Naive thymus-derived CD4-positive, alpha-beta T cell (primary cell): Measurements from ENCODE around the gene NMNAT2. TPM values are rescaled to one million over a fixed set of nuclear protein-coding genes. Genes with fewer than 3 reads are reported as not detected.

Experiments used
- ATAC-seq: fragments of 150-1000 bp; cut with Tn5 transposase; 2 replicates; pipeline ENCODE4 v1.10.0; 2021; ENCODE audit warnings: mild to moderate bottlenecking, moderate library complexity
- CTCF ChIA-PET: fragments of 350-600 bp; sonication (Branson Sonifier 250); formaldehyde crosslinking; loops from one replicate; lab custom pipeline; 2021; ENCODE audit warnings: antibody characterized with exemption; lab: Charles Lee
- POLR2A ChIA-PET: fragments of 350-600 bp; sonication (Branson Sonifier 250); formaldehyde crosslinking; loops from one replicate; lab custom pipeline; 2021; ENCODE audit warnings: antibody characterized with exemption, inconsistent platforms; lab: Charles Lee
- DNase-seq, 9 donors: peaks; one replicate each; pipeline versions ENCODE4 v3.0.0 to v3.0.0-alpha.2; 2020 to 2022; ENCODE audit warnings: mixed read lengths in 1 of 9
- H3K27ac ChIP-seq: one replicate; pipeline ENCODE4 v1.7.0; 2013; ENCODE audit warnings: mild to moderate bottlenecking, low read depth, low read length, moderate library complexity
- H3K27me3 ChIP-seq, 2 donors: one replicate each; pipeline ENCODE4 v1.7.0; 2013; ENCODE audit warnings: low read length in 2 of 2, mild to moderate bottlenecking in 2 of 2, moderate library complexity in 2 of 2; ENCODE audit not compliant: control insufficient read depth in 2 of 2, insufficient read depth in 2 of 2
- H3K36me3 ChIP-seq, 3 experiments: 1 replicate in 2 of 3; 2 replicates in 1 of 3; pipeline ENCODE4 v1.7.0; 2013; ENCODE audit warnings: low read length in 3 of 3, mild to moderate bottlenecking in 3 of 3, moderate library complexity in 1 of 3; ENCODE audit not compliant: insufficient read depth in 3 of 3, control insufficient read depth in 2 of 3
- H3K4me1 ChIP-seq, 2 donors: one replicate each; pipeline ENCODE4 v1.7.0; 2013; ENCODE audit warnings: low read length in 2 of 2, mild to moderate bottlenecking in 2 of 2, moderate library complexity in 1 of 2; ENCODE audit not compliant: control insufficient read depth in 2 of 2, insufficient read depth in 2 of 2
- H3K4me3 ChIP-seq: 2 replicates; pipeline ENCODE4 v1.7.0; 2013; ENCODE audit warnings: mild to moderate bottlenecking, low read length
- H3K9me3 ChIP-seq, 3 experiments: 1 replicate in 2 of 3; 2 replicates in 1 of 3; pipeline ENCODE4 v1.7.0; 2013; ENCODE audit warnings: low read length in 3 of 3; ENCODE audit not compliant: control insufficient read depth in 2 of 3
- H3K27ac Mint-ChIP-seq, 9 donors: one replicate each; pipeline ENCODE4 v1.8.0; 2020 to 2022; ENCODE audit warnings: mixed read lengths in 9 of 9, mild to moderate bottlenecking in 8 of 9, moderate library complexity in 5 of 9, inconsistent platforms in 2 of 9
- H3K27me3 Mint-ChIP-seq, 5 donors: one replicate each; pipeline ENCODE4 v1.8.0; 2021 to 2022; ENCODE audit warnings: mixed read lengths in 5 of 5, mild to moderate bottlenecking in 1 of 5
- H3K36me3 Mint-ChIP-seq, 5 donors: one replicate each; pipeline ENCODE4 v1.8.0; 2020 to 2022; ENCODE audit warnings: mixed read lengths in 5 of 5, mild to moderate bottlenecking in 3 of 5, inconsistent platforms in 1 of 5
- H3K4me1 Mint-ChIP-seq, 7 donors: one replicate each; pipeline ENCODE4 v1.8.0; 2020 to 2022; ENCODE audit warnings: mixed read lengths in 7 of 7, mild to moderate bottlenecking in 3 of 7, inconsistent platforms in 1 of 7
- H3K4me3 Mint-ChIP-seq, 10 donors: one replicate each; pipeline ENCODE4 v1.8.0; 2020 to 2022; ENCODE audit warnings: mild to moderate bottlenecking in 10 of 10, mixed read lengths in 10 of 10, moderate library complexity in 6 of 10, inconsistent platforms in 2 of 10
- H3K9me3 Mint-ChIP-seq, 11 donors: one replicate each; pipeline ENCODE4 v1.8.0; 2020 to 2022; ENCODE audit warnings: mixed read lengths in 11 of 11, mild to moderate bottlenecking in 4 of 11, inconsistent platforms in 1 of 11, moderate library complexity in 1 of 11
- intact Hi-C, 2 donors: fragments of 100-400 bp; cut with micrococcal nuclease; formaldehyde crosslinking; loops; one replicate each; pipeline ENCODE4 v1.15.1; 2023
- polyA plus RNA-seq, 2 donors: library from polyadenylated mRNA; unstranded; fragments of 300-500 nt; fragmentation: Illumina TruSeq; gene quantifications; one replicate each; pipeline ENCODE4 v1.2.3, GENCODE V29; 2021
- total RNA-seq, 6 experiments: library from RNA in 5 of 6; stranded (reverse) in 5 of 6; gene quantifications; 1 replicate in 5 of 6; 2 replicates in 1 of 6; pipeline ENCODE4 v1.2.3 and lab custom pipeline; 2021 to 2026

The NMNAT2 gene
- total and polyA plus RNA-seq, 7 experiments from 2014 or later, result 0.07 to 0.24 TPM; not detected in 5

DNA sequence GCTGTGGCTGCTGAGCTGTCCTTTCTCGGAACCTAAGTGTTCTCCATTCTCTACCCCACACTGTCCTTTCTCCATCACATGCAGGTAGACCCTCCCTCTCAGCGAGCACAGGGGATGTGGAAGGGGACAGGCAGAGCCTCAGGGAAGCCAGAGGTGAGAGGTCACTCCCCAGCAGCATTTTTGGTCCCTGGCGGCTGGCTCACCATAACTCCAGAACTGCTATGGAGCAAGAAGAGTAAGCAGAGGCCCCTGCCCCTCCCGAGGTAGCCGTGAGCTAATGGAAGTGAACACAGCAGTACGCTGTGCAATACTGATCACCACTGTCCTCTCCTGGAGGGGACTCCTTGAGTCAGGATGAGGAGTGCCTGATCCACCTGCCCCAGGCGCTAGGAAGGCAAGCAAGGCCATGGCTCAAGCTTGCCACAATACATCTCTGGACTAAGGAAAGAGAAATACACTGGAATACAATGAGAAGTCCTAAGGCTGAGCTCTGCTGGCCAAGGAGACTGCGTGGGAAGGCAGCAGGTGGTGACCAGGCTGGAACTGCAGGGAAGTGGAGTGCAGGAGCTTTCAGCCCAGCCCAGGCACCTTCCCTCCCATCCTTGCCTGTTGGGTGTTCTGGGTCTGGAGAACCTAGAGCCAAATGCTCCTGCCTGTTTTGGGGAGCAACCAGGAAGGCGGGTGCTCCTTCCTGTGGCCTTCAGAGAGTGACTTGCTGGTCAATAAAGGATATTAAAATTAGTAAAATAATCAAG is 135.9 kb downstream of the NMNAT2 start:
- POLR2A ChIA-PET, result no interaction called here
- ATAC-seq, result no peak

DNA sequence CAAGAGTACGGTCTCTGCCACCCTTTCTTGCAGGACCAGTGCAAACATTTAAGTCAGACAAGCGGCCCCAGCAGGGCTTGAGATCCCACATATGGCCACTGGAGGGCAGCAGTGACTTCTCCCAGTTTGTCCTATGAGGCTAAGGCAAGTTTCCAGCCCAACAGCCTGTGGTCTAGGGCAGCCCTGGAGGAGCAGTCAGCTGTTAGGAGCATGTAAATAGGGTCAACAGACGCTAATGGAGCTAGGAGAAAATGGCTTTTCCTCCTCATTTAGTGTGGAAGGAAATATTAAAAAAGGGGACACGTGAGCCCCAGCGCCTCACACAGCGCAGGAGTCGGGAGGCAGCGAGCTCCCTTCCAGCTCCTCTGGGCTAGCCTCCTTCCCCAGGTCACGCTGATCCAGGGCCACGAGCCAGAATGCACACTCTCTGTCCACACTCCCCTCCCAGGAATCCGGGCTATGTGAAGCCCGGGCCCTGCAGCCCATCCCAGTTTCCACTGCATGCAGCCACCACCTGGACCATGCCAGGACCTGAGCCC is 136.6 kb downstream of the NMNAT2 start:
- DNase-seq (peak; percentile 42 to 69 (median 49)), ATAC-seq (peak; percentile 73)
- intact Hi-C loops, result loop anchor here (1.0 to 2.0 kb wide), 7 partner anchors 189 to 635 kb away; no protein-coding TSS in a partner anchor
- Mint-ChIP-seq H3K27me3 (peaks cover 0 to 10% (median 5%) of the 10 kb centered on the region in 5 donors), H3K4me3 (no peak overlapping the region), H3K27ac (peak overlapping the region in 1 of 9 donors; percentile 60), H3K36me3 (no peaks in the 10 kb centered on the region), H3K9me3 (no peaks in the 10 kb centered on the region), H3K4me1 (peaks cover 0 to 14% (median 3%) of the 10 kb centered on the region in 7 donors)
- Histone ChIP-seq H3K4me1 (no peaks in the 10 kb centered on the region), H3K36me3 (no peaks in the 10 kb centered on the region), H3K9me3 (no peaks in the 10 kb centered on the region), H3K27me3 (no peaks in the 10 kb centered on the region), H3K27ac (no peak overlapping the region), H3K4me3 (no peak overlapping the region)
- POLR2A ChIA-PET, result no interaction called here
- CTCF ChIA-PET, result interaction anchor here (0.6 to 1.0 kb wide), 4 partner anchors 21 to 1928 kb away, joined by 3 to 5 read pairs (median 4); no protein-coding TSS in a partner anchor

More for the DNA sequence above, 135.9 kb downstream of the NMNAT2 start:
- Mint-ChIP-seq H3K4me1 (peaks cover 0 to 14% (median 3%) of the 10 kb centered on the region in 7 donors), H3K9me3 (no peaks in the 10 kb centered on the region), H3K27me3 (peaks cover 0 to 10% (median 5%) of the 10 kb centered on the region in 5 donors), H3K36me3 (no peaks in the 10 kb centered on the region), H3K27ac (peak overlapping the region in 1 of 9 donors; percentile 16), H3K4me3 (no peak overlapping the region)
- no peak for DNase-seq
- Histone ChIP-seq H3K9me3 (no peaks in the 10 kb centered on the region), H3K4me1 (no peaks in the 10 kb centered on the region), H3K4me3 (no peak overlapping the region), H3K27me3 (no peaks in the 10 kb centered on the region), H3K27ac (no peak overlapping the region), H3K36me3 (no peaks in the 10 kb centered on the region)
- intact Hi-C loops, result no loop called here
- CTCF ChIA-PET, result interaction anchor here (0.5 to 1.0 kb wide), 4 partner anchors 266 to 810 kb away, joined by 3 to 5 read pairs (median 3); no protein-coding TSS in a partner anchor

DNA sequence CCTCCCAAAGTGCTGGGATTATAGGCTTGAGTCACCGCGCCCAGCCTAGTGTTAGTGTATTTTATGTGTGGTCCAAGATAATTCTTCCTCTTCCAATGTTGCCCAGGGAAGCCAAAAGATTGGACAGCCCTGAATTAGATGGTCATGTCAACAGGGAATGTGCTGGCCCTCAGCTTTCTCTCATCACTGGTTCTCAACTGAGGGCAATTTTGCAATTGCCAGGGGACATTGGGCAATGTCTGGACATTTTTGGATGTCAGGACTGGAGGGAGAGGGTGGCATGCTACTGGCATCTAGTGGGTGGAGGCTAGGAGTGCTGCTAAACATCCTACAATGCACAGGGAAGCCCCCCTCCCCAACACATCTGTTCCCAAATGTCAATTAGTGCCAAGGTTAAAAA is 137.1 kb downstream of the NMNAT2 start:
- no peak for DNase-seq
- Mint-ChIP-seq H3K27ac (no peak overlapping the region), H3K9me3 (no peaks in the 10 kb centered on the region), H3K4me3 (no peak overlapping the region), H3K27me3 (peaks cover 0 to 10% (median 5%) of the 10 kb centered on the region in 5 donors), H3K4me1 (peaks cover 0 to 14% (median 3%) of the 10 kb centered on the region in 7 donors), H3K36me3 (no peaks in the 10 kb centered on the region)
- H3K27me3 ChIP-seq, result no peaks in the 10 kb centered on the region
- no peak overlapping the region for H3K4me3 ChIP-seq
- H3K4me1 ChIP-seq, result no peaks in the 10 kb centered on the region
- no peak for ATAC-seq
- POLR2A ChIA-PET, result interaction anchor here (0.7 kb wide), 1 partner anchor 16 kb away, joined by 3 read pairs; no protein-coding TSS in a partner anchor
- intact Hi-C loops, result loop anchor here (1.0 to 2.0 kb wide), 7 partner anchors 189 to 635 kb away; no protein-coding TSS in a partner anchor
- H3K27ac ChIP-seq, result no peak overlapping the region
- no peaks in the 10 kb centered on the region for H3K36me3 ChIP-seq
- H3K9me3 ChIP-seq, result no peaks in the 10 kb centered on the region
- CTCF ChIA-PET, result interaction anchor here (0.6 to 1.2 kb wide), 4 partner anchors 21 to 1927 kb away, joined by 3 to 5 read pairs (median 4); no protein-coding TSS in a partner anchor

DNA sequence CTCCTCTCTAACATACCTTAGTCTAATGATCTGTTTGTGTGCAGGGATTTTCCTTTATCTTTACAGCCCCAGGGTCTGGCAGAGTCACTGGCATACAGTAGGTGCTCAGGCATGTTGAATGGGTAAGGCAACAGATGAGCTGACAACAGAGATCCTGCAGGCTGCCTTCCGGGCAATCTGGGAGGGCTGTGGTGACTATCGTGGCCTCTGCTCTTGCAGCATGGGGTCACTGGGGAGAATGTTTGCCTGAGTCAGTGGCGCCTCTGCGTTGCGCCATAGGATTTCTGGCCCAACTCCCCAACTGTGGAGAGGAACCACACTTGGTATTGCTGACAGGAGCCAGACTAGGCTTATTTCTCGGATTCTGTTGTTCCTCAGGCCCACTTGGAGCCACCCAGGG is 138.3 kb downstream of the NMNAT2 start:
- intact Hi-C loops, result loop anchor here in 1 of 2 donors (2.0 kb wide), 1 partner anchor 263 kb away; no protein-coding TSS in a partner anchor
- H3K9me3 ChIP-seq, result no peaks in the 10 kb centered on the region
- no peaks in the 10 kb centered on the region for H3K4me1 ChIP-seq
- no peak overlapping the region for H3K27ac ChIP-seq
- POLR2A ChIA-PET, result interaction anchor here (0.6 kb wide), 1 partner anchor 773 kb away, joined by 4 read pairs; no protein-coding TSS in a partner anchor
- Mint-ChIP-seq H3K27ac (peak overlapping the region in 1 of 9 donors; percentile 14), H3K36me3 (no peaks in the 10 kb centered on the region), H3K9me3 (no peaks in the 10 kb centered on the region), H3K4me1 (peaks cover 0 to 14% (median 3%) of the 10 kb centered on the region in 7 donors), H3K4me3 (no peak overlapping the region), H3K27me3 (peaks cover 0 to 10% (median 5%) of the 10 kb centered on the region in 5 donors)
- CTCF ChIA-PET, result interaction anchor here (0.7 to 1.2 kb wide), 3 partner anchors 15 to 637 kb away, joined by 3 to 6 read pairs (median 4); no protein-coding TSS in a partner anchor
- ATAC-seq (peak; percentile 70), DNase-seq (no peak)
- H3K27me3 ChIP-seq, result no peaks in the 10 kb centered on the region
- no peak overlapping the region for H3K4me3 ChIP-seq
- H3K36me3 ChIP-seq, result no peaks in the 10 kb centered on the region

DNA sequence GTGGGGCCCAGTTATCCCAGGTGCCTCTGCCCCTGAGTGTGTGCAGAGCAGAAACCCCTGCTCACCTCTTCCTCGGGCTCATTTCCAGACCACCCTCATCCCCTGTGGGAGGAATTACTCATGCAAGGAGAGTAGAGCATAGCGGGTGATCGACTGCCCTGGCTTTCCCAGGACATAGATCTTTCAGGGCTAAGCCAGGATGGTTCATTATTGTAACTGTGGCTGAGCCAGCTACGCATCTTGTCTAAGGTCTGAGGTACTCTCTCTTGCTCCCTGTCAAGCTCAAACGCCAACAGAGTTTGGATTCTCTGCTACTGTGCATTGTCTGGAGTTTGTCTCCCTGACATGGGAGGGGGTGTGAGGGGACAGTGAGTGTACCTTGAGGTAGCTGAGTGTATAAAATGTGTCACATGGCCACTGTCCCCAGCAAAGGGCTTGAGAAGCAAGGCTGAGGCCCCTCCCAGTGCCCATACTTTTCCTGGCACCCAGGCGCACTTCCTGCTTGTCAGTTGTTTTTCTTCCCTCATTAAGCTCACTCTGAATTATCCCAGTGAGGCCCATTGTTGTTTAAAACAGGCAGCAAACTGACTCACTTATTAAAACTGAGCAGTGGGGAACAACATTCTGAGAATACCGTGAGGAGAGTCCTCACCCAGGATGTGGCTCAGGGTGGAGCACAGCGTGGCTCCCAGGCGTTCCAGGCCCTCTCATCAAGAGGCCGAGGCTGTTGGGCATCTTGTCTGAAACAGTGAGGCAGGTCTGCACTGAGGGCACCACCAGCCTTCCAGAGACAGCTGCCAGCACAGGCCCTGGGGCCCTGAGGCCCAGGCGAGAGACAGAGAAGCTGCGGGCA is 139.2 kb downstream of the NMNAT2 start:
- DNase-seq (no peak), ATAC-seq (peak; percentile 5)
- no peaks in the 10 kb centered on the region for H3K9me3 Mint-ChIP-seq
- Histone ChIP-seq H3K27ac (no peak overlapping the region), H3K4me1 (no peaks in the 10 kb centered on the region), H3K4me3 (no peak overlapping the region), H3K36me3 (no peaks in the 10 kb centered on the region), H3K9me3 (no peaks in the 10 kb centered on the region), H3K27me3 (no peaks in the 10 kb centered on the region)
- CTCF ChIA-PET, result interaction anchor here (0.6 to 0.7 kb wide), 2 partner anchors 150 to 413 kb away, joined by 3 to 4 read pairs; no protein-coding TSS in a partner anchor
- POLR2A ChIA-PET, result no interaction called here
- peak overlapping the region in 3 of 9 donors; percentile 32 to 84 (median 47) for H3K27ac Mint-ChIP-seq
- peaks cover 0 to 14% (median 3%) of the 10 kb centered on the region in 7 donors for H3K4me1 Mint-ChIP-seq
- H3K36me3 Mint-ChIP-seq, result no peaks in the 10 kb centered on the region
- intact Hi-C loops, result no loop called here
- peaks cover 0 to 4% (median 0%) of the 10 kb centered on the region in 5 donors for H3K27me3 Mint-ChIP-seq
- H3K4me3 Mint-ChIP-seq, result peak overlapping the region in 1 of 10 donors; percentile 19
